ENCODE measurements around the gene CRYGS. TPM values are rescaled to one million over a fixed set of nuclear protein-coding genes. Genes with fewer than 3 reads are reported as not detected.

Gene CRYGS
- total and polyA plus RNA-seq, 2 experiments from 2014 or later = 2.0 to 2.9 TPM

DNA sequence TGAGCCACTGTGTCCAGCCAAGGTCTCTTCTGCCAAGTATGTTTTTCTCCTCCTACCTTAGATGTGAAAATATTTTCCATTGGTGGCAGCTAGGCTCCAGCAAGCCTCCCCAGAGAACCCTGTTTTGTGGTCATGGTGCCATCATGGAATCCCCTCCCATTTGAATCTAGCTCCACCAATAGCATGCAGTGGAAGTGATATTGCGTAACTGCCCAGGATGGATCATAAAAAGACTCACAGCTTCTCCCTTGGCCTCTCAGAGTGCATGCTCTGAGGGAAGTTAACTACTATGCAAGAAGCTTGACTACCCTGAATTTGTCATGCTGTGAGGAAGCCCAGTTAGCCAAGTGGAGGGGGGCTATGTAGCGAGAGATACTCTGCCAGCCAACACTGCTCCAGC, 27.5 kb downstream of the CRYGS start:
- no peaks in the 10 kb centered on the region for H3F3A ChIP-seq (replicated peaks; ENCODE audit: low read depth)
- no peaks in the 10 kb centered on the region for H3K36me3 Mint-ChIP-seq (ENCODE audit: low read depth)
- H3K9me3 Mint-ChIP-seq = peaks cover 3% of the 10 kb centered on the region; the same call in 1 of the 3 replicates
- DNase-seq (ENCODE audit: low spot score) (no peak), ATAC-seq (no peak)
- TF ChIP-seq NANOG (IDR thresholded peaks at IDR 0.05; ENCODE audit: borderline replicate concordance) (no peak), JUNB (IDR thresholded peaks at IDR 0.05; ENCODE audit: unreplicated experiment) (no peak), STAT1 (IDR thresholded peaks at IDR 0.05; ENCODE audit: unreplicated experiment) (no peak), POLR2AphosphoS5 (IDR thresholded peaks at IDR 0.05; ENCODE audit: low read depth) (no peak), ZNF331 (CRISPR knock-in tag; IDR thresholded peaks at IDR 0.05; ENCODE audit: low read depth) (no peak), EZH2phosphoT487 (IDR thresholded peaks at IDR 0.05; ENCODE audit: unreplicated experiment) (no peak), CREB1 (CRISPR knock-in tag; IDR thresholded peaks at IDR 0.05; ENCODE audit: low read depth) (no peak), ZNF114 (CRISPR knock-in tag; IDR thresholded peaks at IDR 0.05) (no peak), EZH2 (IDR thresholded peaks at IDR 0.05; ENCODE audit: low read depth, unreplicated experiment) (no peak)
- TF ChIP-seq, protein P1, sequence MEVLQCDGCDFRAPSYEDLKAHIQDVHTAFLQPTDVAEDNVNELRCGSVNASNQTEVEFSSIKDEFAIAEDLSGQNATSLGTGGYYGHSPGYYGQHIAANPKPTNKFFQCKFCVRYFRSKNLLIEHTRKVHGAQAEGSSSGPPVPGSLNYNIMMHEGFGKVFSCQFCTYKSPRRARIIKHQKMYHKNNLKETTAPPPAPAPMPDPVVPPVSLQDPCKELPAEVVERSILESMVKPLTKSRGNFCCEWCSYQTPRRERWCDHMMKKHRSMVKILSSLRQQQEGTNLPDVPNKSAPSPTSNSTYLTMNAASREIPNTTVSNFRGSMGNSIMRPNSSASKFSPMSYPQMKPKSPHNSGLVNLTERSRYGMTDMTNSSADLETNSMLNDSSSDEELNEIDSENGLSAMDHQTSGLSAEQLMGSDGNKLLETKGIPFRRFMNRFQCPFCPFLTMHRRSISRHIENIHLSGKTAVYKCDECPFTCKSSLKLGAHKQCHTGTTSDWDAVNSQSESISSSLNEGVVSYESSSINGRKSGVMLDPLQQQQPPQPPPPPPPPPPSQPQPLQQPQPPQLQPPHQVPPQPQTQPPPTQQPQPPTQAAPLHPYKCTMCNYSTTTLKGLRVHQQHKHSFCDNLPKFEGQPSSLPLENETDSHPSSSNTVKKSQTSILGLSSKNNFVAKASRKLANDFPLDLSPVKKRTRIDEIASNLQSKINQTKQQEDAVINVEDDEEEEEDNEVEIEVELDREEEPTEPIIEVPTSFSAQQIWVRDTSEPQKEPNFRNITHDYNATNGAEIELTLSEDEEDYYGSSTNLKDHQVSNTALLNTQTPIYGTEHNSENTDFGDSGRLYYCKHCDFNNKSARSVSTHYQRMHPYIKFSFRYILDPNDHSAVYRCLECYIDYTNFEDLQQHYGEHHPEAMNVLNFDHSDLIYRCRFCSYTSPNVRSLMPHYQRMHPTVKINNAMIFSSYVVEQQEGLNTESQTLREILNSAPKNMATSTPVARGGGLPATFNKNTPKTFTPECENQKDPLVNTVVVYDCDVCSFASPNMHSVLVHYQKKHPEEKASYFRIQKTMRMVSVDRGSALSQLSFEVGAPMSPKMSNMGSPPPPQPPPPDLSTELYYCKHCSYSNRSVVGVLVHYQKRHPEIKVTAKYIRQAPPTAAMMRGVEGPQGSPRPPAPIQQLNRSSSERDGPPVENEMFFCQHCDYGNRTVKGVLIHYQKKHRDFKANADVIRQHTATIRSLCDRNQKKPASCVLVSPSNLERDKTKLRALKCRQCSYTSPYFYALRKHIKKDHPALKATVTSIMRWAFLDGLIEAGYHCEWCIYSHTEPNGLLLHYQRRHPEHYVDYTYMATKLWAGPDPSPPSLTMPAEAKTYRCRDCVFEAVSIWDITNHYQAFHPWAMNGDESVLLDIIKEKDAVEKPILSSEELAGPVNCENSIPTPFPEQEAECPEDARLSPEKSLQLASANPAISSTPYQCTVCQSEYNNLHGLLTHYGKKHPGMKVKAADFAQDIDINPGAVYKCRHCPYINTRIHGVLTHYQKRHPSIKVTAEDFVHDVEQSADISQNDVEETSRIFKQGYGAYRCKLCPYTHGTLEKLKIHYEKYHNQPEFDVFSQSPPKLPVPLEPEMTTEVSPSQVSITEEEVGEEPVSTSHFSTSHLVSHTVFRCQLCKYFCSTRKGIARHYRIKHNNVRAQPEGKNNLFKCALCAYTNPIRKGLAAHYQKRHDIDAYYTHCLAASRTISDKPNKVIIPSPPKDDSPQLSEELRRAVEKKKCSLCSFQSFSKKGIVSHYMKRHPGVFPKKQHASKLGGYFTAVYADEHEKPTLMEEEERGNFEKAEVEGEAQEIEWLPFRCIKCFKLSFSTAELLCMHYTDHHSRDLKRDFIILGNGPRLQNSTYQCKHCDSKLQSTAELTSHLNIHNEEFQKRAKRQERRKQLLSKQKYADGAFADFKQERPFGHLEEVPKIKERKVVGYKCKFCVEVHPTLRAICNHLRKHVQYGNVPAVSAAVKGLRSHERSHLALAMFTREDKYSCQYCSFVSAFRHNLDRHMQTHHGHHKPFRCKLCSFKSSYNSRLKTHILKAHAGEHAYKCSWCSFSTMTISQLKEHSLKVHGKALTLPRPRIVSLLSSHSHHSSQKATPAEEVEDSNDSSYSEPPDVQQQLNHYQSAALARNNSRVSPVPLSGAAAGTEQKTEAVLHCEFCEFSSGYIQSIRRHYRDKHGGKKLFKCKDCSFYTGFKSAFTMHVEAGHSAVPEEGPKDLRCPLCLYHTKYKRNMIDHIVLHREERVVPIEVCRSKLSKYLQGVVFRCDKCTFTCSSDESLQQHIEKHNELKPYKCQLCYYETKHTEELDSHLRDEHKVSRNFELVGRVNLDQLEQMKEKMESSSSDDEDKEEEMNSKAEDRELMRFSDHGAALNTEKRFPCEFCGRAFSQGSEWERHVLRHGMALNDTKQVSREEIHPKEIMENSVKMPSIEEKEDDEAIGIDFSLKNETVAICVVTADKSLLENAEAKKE (CRISPR knock-in tag; IDR thresholded peaks at IDR 0.05) = no peak
- TF ChIP-seq, protein P2, sequence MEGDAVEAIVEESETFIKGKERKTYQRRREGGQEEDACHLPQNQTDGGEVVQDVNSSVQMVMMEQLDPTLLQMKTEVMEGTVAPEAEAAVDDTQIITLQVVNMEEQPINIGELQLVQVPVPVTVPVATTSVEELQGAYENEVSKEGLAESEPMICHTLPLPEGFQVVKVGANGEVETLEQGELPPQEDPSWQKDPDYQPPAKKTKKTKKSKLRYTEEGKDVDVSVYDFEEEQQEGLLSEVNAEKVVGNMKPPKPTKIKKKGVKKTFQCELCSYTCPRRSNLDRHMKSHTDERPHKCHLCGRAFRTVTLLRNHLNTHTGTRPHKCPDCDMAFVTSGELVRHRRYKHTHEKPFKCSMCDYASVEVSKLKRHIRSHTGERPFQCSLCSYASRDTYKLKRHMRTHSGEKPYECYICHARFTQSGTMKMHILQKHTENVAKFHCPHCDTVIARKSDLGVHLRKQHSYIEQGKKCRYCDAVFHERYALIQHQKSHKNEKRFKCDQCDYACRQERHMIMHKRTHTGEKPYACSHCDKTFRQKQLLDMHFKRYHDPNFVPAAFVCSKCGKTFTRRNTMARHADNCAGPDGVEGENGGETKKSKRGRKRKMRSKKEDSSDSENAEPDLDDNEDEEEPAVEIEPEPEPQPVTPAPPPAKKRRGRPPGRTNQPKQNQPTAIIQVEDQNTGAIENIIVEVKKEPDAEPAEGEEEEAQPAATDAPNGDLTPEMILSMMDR (conservative IDR thresholded peaks at IDR 0.05; ENCODE audit: low read depth in 2 of 2) = no peak
- TF ChIP-seq, protein P3, sequence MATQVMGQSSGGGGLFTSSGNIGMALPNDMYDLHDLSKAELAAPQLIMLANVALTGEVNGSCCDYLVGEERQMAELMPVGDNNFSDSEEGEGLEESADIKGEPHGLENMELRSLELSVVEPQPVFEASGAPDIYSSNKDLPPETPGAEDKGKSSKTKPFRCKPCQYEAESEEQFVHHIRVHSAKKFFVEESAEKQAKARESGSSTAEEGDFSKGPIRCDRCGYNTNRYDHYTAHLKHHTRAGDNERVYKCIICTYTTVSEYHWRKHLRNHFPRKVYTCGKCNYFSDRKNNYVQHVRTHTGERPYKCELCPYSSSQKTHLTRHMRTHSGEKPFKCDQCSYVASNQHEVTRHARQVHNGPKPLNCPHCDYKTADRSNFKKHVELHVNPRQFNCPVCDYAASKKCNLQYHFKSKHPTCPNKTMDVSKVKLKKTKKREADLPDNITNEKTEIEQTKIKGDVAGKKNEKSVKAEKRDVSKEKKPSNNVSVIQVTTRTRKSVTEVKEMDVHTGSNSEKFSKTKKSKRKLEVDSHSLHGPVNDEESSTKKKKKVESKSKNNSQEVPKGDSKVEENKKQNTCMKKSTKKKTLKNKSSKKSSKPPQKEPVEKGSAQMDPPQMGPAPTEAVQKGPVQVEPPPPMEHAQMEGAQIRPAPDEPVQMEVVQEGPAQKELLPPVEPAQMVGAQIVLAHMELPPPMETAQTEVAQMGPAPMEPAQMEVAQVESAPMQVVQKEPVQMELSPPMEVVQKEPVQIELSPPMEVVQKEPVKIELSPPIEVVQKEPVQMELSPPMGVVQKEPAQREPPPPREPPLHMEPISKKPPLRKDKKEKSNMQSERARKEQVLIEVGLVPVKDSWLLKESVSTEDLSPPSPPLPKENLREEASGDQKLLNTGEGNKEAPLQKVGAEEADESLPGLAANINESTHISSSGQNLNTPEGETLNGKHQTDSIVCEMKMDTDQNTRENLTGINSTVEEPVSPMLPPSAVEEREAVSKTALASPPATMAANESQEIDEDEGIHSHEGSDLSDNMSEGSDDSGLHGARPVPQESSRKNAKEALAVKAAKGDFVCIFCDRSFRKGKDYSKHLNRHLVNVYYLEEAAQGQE (IDR thresholded peaks at IDR 0.05; ENCODE audit: unreplicated experiment) = no peak
- TF ChIP-seq, protein P4, sequence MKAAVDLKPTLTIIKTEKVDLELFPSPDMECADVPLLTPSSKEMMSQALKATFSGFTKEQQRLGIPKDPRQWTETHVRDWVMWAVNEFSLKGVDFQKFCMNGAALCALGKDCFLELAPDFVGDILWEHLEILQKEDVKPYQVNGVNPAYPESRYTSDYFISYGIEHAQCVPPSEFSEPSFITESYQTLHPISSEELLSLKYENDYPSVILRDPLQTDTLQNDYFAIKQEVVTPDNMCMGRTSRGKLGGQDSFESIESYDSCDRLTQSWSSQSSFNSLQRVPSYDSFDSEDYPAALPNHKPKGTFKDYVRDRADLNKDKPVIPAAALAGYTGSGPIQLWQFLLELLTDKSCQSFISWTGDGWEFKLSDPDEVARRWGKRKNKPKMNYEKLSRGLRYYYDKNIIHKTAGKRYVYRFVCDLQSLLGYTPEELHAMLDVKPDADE (IDR thresholded peaks at IDR 0.05) = no peak
- H3K79me2 ChIP-seq (replicated peaks; ENCODE audit: insufficient read depth) = no peaks in the 10 kb centered on the region
- H3K4me1 Mint-ChIP-seq = peaks cover 5% of the 10 kb centered on the region
- H3K4me3 ChIP-seq = no peak overlapping the region
- no peak overlapping the region for H3K4me3 Mint-ChIP-seq
- no peak overlapping the region for H3K27ac Mint-ChIP-seq
- H3K27me3 Mint-ChIP-seq (ENCODE audit: insufficient read depth, low read depth, poor library complexity) = peaks cover 4% of the 10 kb centered on the region
- H3K4me1 ChIP-seq (ENCODE audit: insufficient read depth) = no peaks in the 10 kb centered on the region
- H3K36me3 ChIP-seq (ENCODE audit: insufficient read depth) = no peaks in the 10 kb centered on the region
- H3K27me3 ChIP-seq (ENCODE audit: insufficient read depth) = no peaks in the 10 kb centered on the region
- H3K9me2 ChIP-seq (ENCODE audit: insufficient read depth) = no peaks in the 10 kb centered on the region
- no peak overlapping the region for H3K4me2 ChIP-seq
- no peak overlapping the region for H3K27ac ChIP-seq (ENCODE audit: low read depth)
- no peaks in the 10 kb centered on the region for H4K20me1 ChIP-seq (replicated peaks; ENCODE audit: insufficient read depth)
- H2AFZ ChIP-seq = no peak overlapping the region

All from GM23338 (cell line).